GDM1 (cell line): ENCODE results near the gene STKLD1.
A peak's percentile ranks its signal among the peaks of the same experiment; 100 is the strongest.
"Not testable (repeated sequence)": the region's sequence is repeated elsewhere in the genome, so short reads cannot be mapped to it uniquely, and the experiment has no call there.

Experiments
- DNase-seq: peaks from one replicate; lab custom pipeline; 2025; lab: John Stamatoyannopoulos, UW

STKLD1 gene

GRCh38 chr9:133386338-133386737 lies 10.2 kb downstream of the STKLD1 start:
- DNase-seq: no peak

- DNase-seq: no peak
These were observed 11.5 kb downstream of the STKLD1 start for GRCh38 chr9:133387680-133388079.

GRCh38 chr9:133389025-133389557 lies 12.9 kb downstream of the STKLD1 start:
- DNase-seq: no peak

- no peak for DNase-seq
These were observed 13.4 kb downstream of the STKLD1 start for GRCh38 chr9:133389562-133389961.

- DNase-seq: no peak
These were observed 14.5 kb downstream of the STKLD1 start for GRCh38 chr9:133390713-133391112.

- DNase-seq: not testable (repeated sequence)
These were observed 15.3 kb downstream of the STKLD1 start for GRCh38 chr9:133391449-133391848.

- DNase-seq: not testable (repeated sequence)
These were observed 16.1 kb downstream of the STKLD1 start for GRCh38 chr9:133392308-133392707.

GRCh38 chr9:133393399-133393798 lies 17.2 kb downstream of the STKLD1 start:
- no peak for DNase-seq

GRCh38 chr9:133394687-133395271 lies 18.6 kb downstream of the STKLD1 start:
- no peak for DNase-seq

GRCh38 chr9:133396952-133397351 lies 20.8 kb downstream of the STKLD1 start:
- DNase-seq: no peak

GRCh38 chr9:133397370-133397769 lies 21.2 kb downstream of the STKLD1 start:
- no peak for DNase-seq

GRCh38 chr9:133397895-133398294 lies 21.7 kb downstream of the STKLD1 start:
- DNase-seq: no peak

GRCh38 chr9:133400292-133400691 lies 24.1 kb downstream of the STKLD1 start:
- no peak for DNase-seq

GRCh38 chr9:133401588-133401987 lies 25.4 kb downstream of the STKLD1 start:
- no peak for DNase-seq

GRCh38 chr9:133402689-133403088 lies 26.5 kb downstream of the STKLD1 start:
- DNase-seq: no peak

- no peak for DNase-seq
These were observed 27.7 kb downstream of the STKLD1 start for GRCh38 chr9:133403766-133404453.

GRCh38 chr9:133404454-133405002 lies 28.4 kb downstream of the STKLD1 start:
- DNase-seq: no peak

- no peak for DNase-seq
These were observed 29.6 kb downstream of the STKLD1 start for GRCh38 chr9:133405508-133406438.

GRCh38 chr9:133406480-133407307 lies 30.5 kb downstream of the STKLD1 start:
- peak; percentile 60 for DNase-seq

GRCh38 chr9:133408042-133408441 lies 31.9 kb downstream of the STKLD1 start:
- DNase-seq: no peak

- DNase-seq: no peak
These were observed 39.0 kb downstream of the STKLD1 start for GRCh38 chr9:133415170-133415569.
